Measurements from ENCODE around the gene PCBD1. TPM values are rescaled to one million over a fixed set of nuclear protein-coding genes. Genes with fewer than 3 reads are reported as not detected.

The PCBD1 gene
- total RNA-seq, 1 experiment from 2014 or later, result 164 TPM

DNA sequence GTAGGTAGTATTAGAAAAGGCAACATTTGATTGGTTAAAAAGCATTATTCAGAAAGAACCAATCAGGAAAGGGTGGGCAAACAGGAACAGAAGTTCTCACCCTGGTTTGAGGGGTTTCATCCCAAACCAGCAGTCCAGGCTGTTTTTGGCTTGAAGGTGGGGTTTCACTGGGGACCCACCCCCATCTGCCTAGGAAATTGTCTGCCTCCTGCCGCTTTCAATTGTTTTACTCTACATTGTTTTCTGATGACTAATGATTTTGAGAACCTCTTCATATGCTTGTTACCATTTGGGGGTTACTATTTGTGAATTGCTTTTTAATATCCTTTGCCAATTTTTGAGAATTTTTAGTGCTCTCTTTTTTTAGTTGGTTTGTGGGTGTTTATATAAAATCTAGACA is 3.3 kb upstream of the PCBD1 start:
- H3K9me2 ChIP-seq (ENCODE audit: insufficient read depth), result no peaks in the 10 kb centered on the region
- H2AFZ ChIP-seq, result no peak overlapping the region
- peaks cover 16% of the 10 kb centered on the region; the same call in 1 of the 2 replicates for H3F3A ChIP-seq (ENCODE audit: insufficient read depth, low read depth)
- intact Hi-C loops (cut with micrococcal nuclease; ENCODE audit: unreplicated experiment), result no loop called here
- H3K36me3 ChIP-seq (ENCODE audit: low read depth), result no peaks in the 10 kb centered on the region
- peaks cover 22% of the 10 kb centered on the region; the same call in 1 of the 2 replicates for H3K79me2 ChIP-seq (ENCODE audit: low read depth)
- no peak for TF ChIP-seq EZH2 (IDR thresholded peaks at IDR 0.05; ENCODE audit: low read depth)
- TF ChIP-seq, protein P1, sequence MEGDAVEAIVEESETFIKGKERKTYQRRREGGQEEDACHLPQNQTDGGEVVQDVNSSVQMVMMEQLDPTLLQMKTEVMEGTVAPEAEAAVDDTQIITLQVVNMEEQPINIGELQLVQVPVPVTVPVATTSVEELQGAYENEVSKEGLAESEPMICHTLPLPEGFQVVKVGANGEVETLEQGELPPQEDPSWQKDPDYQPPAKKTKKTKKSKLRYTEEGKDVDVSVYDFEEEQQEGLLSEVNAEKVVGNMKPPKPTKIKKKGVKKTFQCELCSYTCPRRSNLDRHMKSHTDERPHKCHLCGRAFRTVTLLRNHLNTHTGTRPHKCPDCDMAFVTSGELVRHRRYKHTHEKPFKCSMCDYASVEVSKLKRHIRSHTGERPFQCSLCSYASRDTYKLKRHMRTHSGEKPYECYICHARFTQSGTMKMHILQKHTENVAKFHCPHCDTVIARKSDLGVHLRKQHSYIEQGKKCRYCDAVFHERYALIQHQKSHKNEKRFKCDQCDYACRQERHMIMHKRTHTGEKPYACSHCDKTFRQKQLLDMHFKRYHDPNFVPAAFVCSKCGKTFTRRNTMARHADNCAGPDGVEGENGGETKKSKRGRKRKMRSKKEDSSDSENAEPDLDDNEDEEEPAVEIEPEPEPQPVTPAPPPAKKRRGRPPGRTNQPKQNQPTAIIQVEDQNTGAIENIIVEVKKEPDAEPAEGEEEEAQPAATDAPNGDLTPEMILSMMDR (conservative IDR thresholded peaks at IDR 0.05), result no peak
- DNase-seq, result no peak
- H3K4me1 ChIP-seq (replicated peaks; ENCODE audit: insufficient read depth), result peaks cover 17% of the 10 kb centered on the region
- H3K4me3 ChIP-seq, result no peak overlapping the region
- ChIA-PET POLR2A (ENCODE audit: unreplicated experiment) (no interaction called here), CTCF (no interaction called here)
- no peaks in the 10 kb centered on the region for H4K20me1 ChIP-seq (ENCODE audit: insufficient read depth)
- H3K4me2 ChIP-seq, result no peak overlapping the region
- BruUV-seq (replicated peaks), result no TSS peak
- H3K27ac ChIP-seq, result no peak overlapping the region
- H3K27me3 ChIP-seq (ENCODE audit: insufficient read depth, low read depth), result no peaks in the 10 kb centered on the region
- H3K9me3 ChIP-seq (ENCODE audit: insufficient read depth, low read depth), result no peaks in the 10 kb centered on the region

DNA sequence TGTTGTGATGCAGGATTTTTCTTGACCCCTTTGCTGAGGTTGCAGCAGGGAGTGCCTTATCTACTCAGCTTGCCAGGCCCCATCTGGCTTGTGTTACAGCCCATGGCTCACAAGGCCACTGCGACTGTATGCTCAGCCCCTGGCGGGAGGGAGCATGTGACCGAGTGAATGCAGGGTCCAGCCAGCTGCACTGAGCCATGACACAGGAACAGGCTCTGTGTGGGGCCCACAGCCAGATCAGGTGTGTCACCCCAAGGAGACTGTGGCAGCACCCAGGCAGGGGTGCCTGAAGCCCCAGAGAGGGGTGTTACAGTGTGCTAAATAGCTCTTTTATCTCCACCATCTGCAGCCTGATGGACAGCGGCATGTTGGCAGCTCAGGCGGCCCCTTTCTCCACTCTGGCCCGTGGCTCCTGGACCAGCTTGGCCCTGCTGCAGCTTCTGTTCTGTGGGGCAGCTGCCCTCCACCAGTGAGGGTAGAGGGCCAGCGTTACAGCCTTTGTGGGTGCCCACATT is 2.6 kb upstream of the PCBD1 start:
- Histone ChIP-seq H2AFZ (no peak overlapping the region), H3K79me2 (ENCODE audit: low read depth) (peaks cover 23% of the 10 kb centered on the region; the same call in 1 of the 2 replicates), H3K4me1 (replicated peaks; ENCODE audit: insufficient read depth) (peaks cover 17% of the 10 kb centered on the region), H3F3A (ENCODE audit: insufficient read depth, low read depth) (peaks cover 16% of the 10 kb centered on the region; the same call in 1 of the 2 replicates), H3K4me3 (no peak overlapping the region), H3K27ac (no peak overlapping the region), H3K4me2 (no peak overlapping the region), H4K20me1 (ENCODE audit: insufficient read depth) (no peaks in the 10 kb centered on the region), H3K27me3 (ENCODE audit: insufficient read depth, low read depth) (no peaks in the 10 kb centered on the region), H3K9me3 (ENCODE audit: insufficient read depth, low read depth) (no peaks in the 10 kb centered on the region), H3K36me3 (ENCODE audit: low read depth) (no peaks in the 10 kb centered on the region), H3K9me2 (ENCODE audit: insufficient read depth) (no peaks in the 10 kb centered on the region)
- TF ChIP-seq, protein P1 (conservative IDR thresholded peaks at IDR 0.05), result no peak
- TF ChIP-seq EZH2 (IDR thresholded peaks at IDR 0.05; ENCODE audit: low read depth), result no peak
- POLR2A ChIA-PET (ENCODE audit: unreplicated experiment), result no interaction called here
- no peak for DNase-seq
- intact Hi-C loops (cut with micrococcal nuclease; ENCODE audit: unreplicated experiment), result no loop called here
- CTCF ChIA-PET, result interaction anchor here (0.6 kb wide), 1 partner anchor 212 kb away, joined by 3 read pairs; no protein-coding TSS in a partner anchor
- BruUV-seq (replicated peaks), result no TSS peak

DNA sequence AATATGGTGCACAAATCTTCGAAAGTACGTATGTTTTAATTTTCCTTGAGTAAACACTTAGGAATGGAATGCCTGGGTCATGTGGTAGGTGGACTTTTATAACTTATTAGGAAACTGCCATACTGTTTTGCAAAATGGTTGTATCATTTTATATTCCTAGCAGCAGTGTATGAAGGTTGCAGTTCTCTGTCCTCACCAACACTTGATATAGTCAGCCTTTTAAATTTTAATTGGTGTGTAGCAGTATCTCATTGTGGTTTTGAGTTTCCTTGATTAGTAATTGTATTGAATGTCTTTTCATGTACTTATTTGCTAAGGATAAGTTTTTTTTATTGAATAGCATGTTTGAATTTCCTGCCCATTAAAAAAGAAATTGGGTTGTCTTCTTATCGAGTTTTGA is 926 bp upstream of the PCBD1 start:
- Histone ChIP-seq H3K4me3 (peak overlapping the region; percentile 90; the same call in 1 of the 2 replicates), H3K9me2 (ENCODE audit: insufficient read depth) (no peaks in the 10 kb centered on the region), H3K27me3 (ENCODE audit: insufficient read depth, low read depth) (no peaks in the 10 kb centered on the region), H3K9me3 (ENCODE audit: insufficient read depth, low read depth) (no peaks in the 10 kb centered on the region), H2AFZ (no peak overlapping the region), H4K20me1 (ENCODE audit: insufficient read depth) (no peaks in the 10 kb centered on the region), H3K4me2 (peak overlapping the region; percentile 87), H3K4me1 (replicated peaks; ENCODE audit: insufficient read depth) (peaks cover 17% of the 10 kb centered on the region), H3K79me2 (ENCODE audit: low read depth) (peaks cover 23% of the 10 kb centered on the region; the same call in 1 of the 2 replicates), H3K27ac (no peak overlapping the region), H3K36me3 (ENCODE audit: low read depth) (peaks cover 13% of the 10 kb centered on the region), H3F3A (ENCODE audit: insufficient read depth, low read depth) (peaks cover 22% of the 10 kb centered on the region; the same call in 1 of the 2 replicates)
- no TSS peak for BruUV-seq (replicated peaks)
- DNase-seq, result no peak
- intact Hi-C loops (cut with micrococcal nuclease; ENCODE audit: unreplicated experiment), result loop anchor here (10.0 kb wide), 1 partner anchor 664 kb away; no protein-coding TSS in a partner anchor
- ChIA-PET CTCF (no interaction called here), POLR2A (ENCODE audit: unreplicated experiment) (no interaction called here)
- no peak for TF ChIP-seq EZH2 (IDR thresholded peaks at IDR 0.05; ENCODE audit: low read depth)
- TF ChIP-seq, protein P1 (conservative IDR thresholded peaks at IDR 0.05), result no peak
